IMR-90 (cell line): ENCODE measurements around the gene LTBP1. TPM values are rescaled to one million over a fixed set of nuclear protein-coding genes. Genes with fewer than 3 reads are reported as not detected.

Experiments
- ATAC-seq: fragments of 200-7000 bp; cut with Tn5 transposase; 2 replicates; pipeline ENCODE4 v1.9.1; 2020; ENCODE audit warnings: low read depth, mild to moderate bottlenecking, moderate library complexity
- BruUV-seq: library from RNA; stranded (reverse); fragments of 400-500 nt; replicated peaks from 2 replicates; lab custom pipeline; 2021; lab: Mats Ljungman, UMichigan
- CTCF ChIA-PET: fragments of 300-600 bp; formaldehyde crosslinking; extraction: SDS; loops from one replicate; lab custom pipeline; 2021; ENCODE audit warnings: antibody characterized with exemption; lab: Yijun Ruan, JAX
- POLR2A ChIA-PET: fragments of 300-600 bp; sonication (Branson Sonifier 250); formaldehyde crosslinking; loops from one replicate; lab custom pipeline; 2022; ENCODE audit warnings: antibody characterized with exemption; ENCODE audit not compliant: unreplicated experiment; lab: Charles Lee
- DNase-seq: peaks from one replicate; pipeline ENCODE4 v3.0.0; 2013
- H2AFZ ChIP-seq: replicated peaks from 2 replicates; pipeline ENCODE3; 2013; ENCODE audit warnings: low read length, mild to moderate bottlenecking; ENCODE audit not compliant: poor library complexity
- H2AK5ac ChIP-seq: 2 replicates; pipeline ENCODE4 v1.6.1; 2013; ENCODE audit warnings: low read depth, low read length, inconsistent platforms
- H2AK9ac ChIP-seq: replicated peaks from 2 replicates; pipeline ENCODE3; 2013; ENCODE audit warnings: mild to moderate bottlenecking, low read depth, low read length, moderate library complexity; ENCODE audit not compliant: poor library complexity
- H2BK120ac ChIP-seq: 2 replicates; pipeline ENCODE4 v1.6.1; 2013; ENCODE audit warnings: low read depth, low read length, inconsistent platforms
- H2BK15ac ChIP-seq: 3 replicates; pipeline ENCODE4 v1.6.1; 2013; ENCODE audit warnings: low read depth, low read length, inconsistent platforms
- H2BK20ac ChIP-seq: 2 replicates; pipeline ENCODE4 v1.6.1; 2013; ENCODE audit warnings: low read depth, mild to moderate bottlenecking, inconsistent platforms, low read length, moderate library complexity
- H2BK5ac ChIP-seq: 2 replicates; pipeline ENCODE4 v1.6.1; 2013; ENCODE audit warnings: mild to moderate bottlenecking, low read depth, low read length, inconsistent platforms; ENCODE audit not compliant: poor library complexity, severe bottlenecking
- H3K14ac ChIP-seq: replicated peaks from 2 replicates; pipeline ENCODE4 v1.6.1; 2013; ENCODE audit warnings: low read depth, low read length, inconsistent platforms
- H3K18ac ChIP-seq: 2 replicates; pipeline ENCODE4 v1.6.1; 2013; ENCODE audit warnings: low read depth, low read length, control low read depth
- H3K23ac ChIP-seq: 2 replicates; pipeline ENCODE4 v1.6.1; 2013; ENCODE audit warnings: low read depth, low read length, inconsistent platforms
- H3K27ac ChIP-seq: 2 replicates; pipeline ENCODE4 v1.5.1; 2013; ENCODE audit warnings: mild to moderate bottlenecking, control low read depth, low read length; ENCODE audit not compliant: insufficient read depth
- H3K27me3 ChIP-seq: 2 replicates; pipeline ENCODE4 v1.6.1; 2013; ENCODE audit warnings: low read length; ENCODE audit not compliant: control insufficient read depth, insufficient read depth
- H3K36me3 ChIP-seq: 2 replicates; pipeline ENCODE4 v1.6.1; 2013; ENCODE audit warnings: low read length, mixed read lengths; ENCODE audit not compliant: control insufficient read depth, insufficient read depth
- H3K4ac ChIP-seq: 2 replicates; pipeline ENCODE4 v1.6.1; 2013; ENCODE audit warnings: low read depth, low read length, inconsistent platforms
- H3K4me1 ChIP-seq: 2 replicates; pipeline ENCODE4 v1.6.1; 2013; ENCODE audit warnings: low read length, mixed read lengths; ENCODE audit not compliant: control insufficient read depth, insufficient read depth
- H3K4me2 ChIP-seq: 2 replicates; pipeline ENCODE4 v1.6.1; 2013; ENCODE audit warnings: low read depth, mild to moderate bottlenecking, control low read depth, low read length, moderate library complexity
- H3K4me3 ChIP-seq: 2 replicates; pipeline ENCODE4 v1.5.1; 2013; ENCODE audit warnings: low read depth, mild to moderate bottlenecking, control low read depth, low read length, moderate library complexity; ENCODE audit not compliant: insufficient read depth
- H3K56ac ChIP-seq: 2 replicates; pipeline ENCODE4 v1.6.1; 2013; ENCODE audit warnings: low read length, inconsistent platforms; ENCODE audit not compliant: insufficient read depth; ENCODE audit errors: extremely low read depth
- H3K79me1 ChIP-seq, 2 experiments: 2 replicates each; pipeline ENCODE4 v1.6.1; 2013; ENCODE audit warnings: low read length in 2 of 2, inconsistent platforms in 1 of 2, low read depth in 1 of 2
- H3K9ac ChIP-seq: 2 replicates; pipeline ENCODE4 v1.6.1; 2013; ENCODE audit warnings: low read depth, low read length, control low read depth
- H3K9me1 ChIP-seq: 2 replicates; pipeline ENCODE4 v1.6.1; 2013; ENCODE audit warnings: low read length, inconsistent platforms; ENCODE audit not compliant: insufficient read depth
- H3K9me3 ChIP-seq: 2 replicates; pipeline ENCODE4 v1.6.1; 2013; ENCODE audit warnings: low read length; ENCODE audit not compliant: control insufficient read depth, insufficient read depth
- H4K20me1 ChIP-seq: 2 replicates; pipeline ENCODE4 v1.6.1; 2013; ENCODE audit warnings: low read length, inconsistent platforms; ENCODE audit not compliant: insufficient read depth
- H4K5ac ChIP-seq: 2 replicates; pipeline ENCODE4 v1.6.1; 2013; ENCODE audit warnings: mild to moderate bottlenecking, low read depth, low read length, control low read depth
- H4K8ac ChIP-seq, 2 experiments: 2 replicates each; pipeline ENCODE4 v1.6.1; 2013; ENCODE audit warnings: low read depth in 2 of 2, low read length in 2 of 2, control low read depth in 1 of 2, inconsistent platforms in 1 of 2
- H4K91ac ChIP-seq: 2 replicates; pipeline ENCODE4 v1.6.1; 2013; ENCODE audit warnings: low read depth, low read length, inconsistent platforms; ENCODE audit not compliant: insufficient read depth
- BHLHE40 ChIP-seq: fragments of 150-350 bp; IDR thresholded peaks from 2 replicates; pipeline ENCODE4 v1.6.1; 2016; ENCODE audit warnings: mild to moderate bottlenecking, low read depth, low read length
- CEBPB ChIP-seq: IDR thresholded peaks from 2 replicates; pipeline ENCODE4 v1.6.1; 2012; ENCODE audit warnings: low read depth, low read length, improper control_type of control experiment
- CHD1 ChIP-seq: IDR thresholded peaks from 2 replicates; pipeline ENCODE4 v1.6.1; 2012; ENCODE audit warnings: low read depth, low read length, improper control_type of control experiment
- CTCF ChIP-seq: conservative IDR thresholded peaks from 2 replicates; pipeline ENCODE4 v1.5.1; 2012; ENCODE audit warnings: mild to moderate bottlenecking, low read depth, low read length, improper control_type of control experiment
- FOS ChIP-seq: fragments of 150-350 bp; IDR thresholded peaks from 2 replicates; pipeline ENCODE4 v1.6.1; 2016; ENCODE audit warnings: low read depth, low read length
- MAFK ChIP-seq: IDR thresholded peaks from 2 replicates; pipeline ENCODE4 v1.6.1; 2012; ENCODE audit warnings: low read depth, low read length, improper control_type of control experiment
- MAZ ChIP-seq: IDR thresholded peaks from 2 replicates; pipeline ENCODE4 v1.6.1; 2012; ENCODE audit warnings: low read depth, mild to moderate bottlenecking, low read length, improper control_type of control experiment, moderate library complexity, borderline replicate concordance
- MXI1 ChIP-seq: IDR thresholded peaks from 2 replicates; pipeline ENCODE4 v1.6.1; 2012; ENCODE audit warnings: low read depth, mild to moderate bottlenecking, low read length, moderate library complexity, borderline replicate concordance
- NFE2L2 ChIP-seq: fragments of 150-350 bp; IDR thresholded peaks from 2 replicates; pipeline ENCODE4 v1.6.1; 2016; ENCODE audit warnings: low read depth, mild to moderate bottlenecking, low read length
- POLR2A ChIP-seq: IDR thresholded peaks from 2 replicates; pipeline ENCODE4 v1.6.1; 2012; ENCODE audit warnings: mild to moderate bottlenecking, low read depth, low read length
- RAD21 ChIP-seq: IDR thresholded peaks from 2 replicates; pipeline ENCODE4 v1.6.1; 2012; ENCODE audit warnings: low read length, improper control_type of control experiment
- RCOR1 ChIP-seq: IDR thresholded peaks from 2 replicates; pipeline ENCODE4 v1.6.1; 2012; ENCODE audit warnings: mild to moderate bottlenecking, low read length, improper control_type of control experiment; ENCODE audit not compliant: insufficient replicate concordance
- RFX5 ChIP-seq: IDR thresholded peaks from 2 replicates; pipeline ENCODE4 v1.8.0; 2012; ENCODE audit warnings: low read depth, mild to moderate bottlenecking, low read length, moderate library complexity
- WGBS, 2 experiments: methylation state at CpG; one replicate each; pipeline versions ENCODE4 v1.1.5 to v1.1.7; 2013; ENCODE audit warnings: missing lambda C conversion rate in 2 of 2; ENCODE audit not compliant: insufficient read length in 1 of 2; ENCODE audit errors: extremely low coverage in 2 of 2; 5-methylcytosine and 5-hydroxymethylcytosine counted together
- dilution Hi-C: fragments of 300-500 bp; cut with HindIII; formaldehyde crosslinking; loops from one replicate; pipeline ENCODE4 v1.14.3; 2018; ENCODE audit warnings: low sequenced_read_pairs; ENCODE audit not compliant: unreplicated experiment
- in situ Hi-C: fragments of 300-500 bp; cut with MboI; formaldehyde crosslinking; loops from 3 replicates; pipeline ENCODE4 v1.14.3; 2019; ENCODE audit warnings: low sequenced_read_pairs, inconsistent platforms, mixed read lengths
- intact Hi-C: fragments of 100-400 bp; cut with micrococcal nuclease; formaldehyde crosslinking; loops from 2 replicates; pipeline ENCODE4 v1.10.0; 2022
- polyA plus RNA-seq, 3 experiments: library from polyadenylated mRNA; depleted of rRNA; stranded (reverse); fragments of >200 nt; gene quantifications; 2 replicates each; pipeline ENCODE4 v1.2.3, GENCODE V29; 2012; ENCODE audit warnings: low replicate concordance in 1 of 3
- total RNA-seq: library from RNA; depleted of rRNA; stranded (reverse); fragments of >200 nt; gene quantifications from 2 replicates; pipeline ENCODE4 v1.2.3, GENCODE V29; 2012
- TF ChIP-seq, protein P1 (sequence below): fragments of 150-350 bp; IDR thresholded peaks from 2 replicates; pipeline ENCODE4 v1.6.1; 2016; ENCODE audit warnings: low read depth, mild to moderate bottlenecking, low read length, moderate library complexity, borderline replicate concordance
- TF ChIP-seq, protein P2 (sequence below): fragments of 150-350 bp; IDR thresholded peaks from 2 replicates; pipeline ENCODE4 v1.6.1; 2017; ENCODE audit warnings: mild to moderate bottlenecking, antibody characterized with exemption, low read length, low read depth

The LTBP1 gene
- total and polyA plus RNA-seq, 2 of the 4 experiments (the other 2 are of a cell fraction), result 235 to 326 TPM

DNA sequence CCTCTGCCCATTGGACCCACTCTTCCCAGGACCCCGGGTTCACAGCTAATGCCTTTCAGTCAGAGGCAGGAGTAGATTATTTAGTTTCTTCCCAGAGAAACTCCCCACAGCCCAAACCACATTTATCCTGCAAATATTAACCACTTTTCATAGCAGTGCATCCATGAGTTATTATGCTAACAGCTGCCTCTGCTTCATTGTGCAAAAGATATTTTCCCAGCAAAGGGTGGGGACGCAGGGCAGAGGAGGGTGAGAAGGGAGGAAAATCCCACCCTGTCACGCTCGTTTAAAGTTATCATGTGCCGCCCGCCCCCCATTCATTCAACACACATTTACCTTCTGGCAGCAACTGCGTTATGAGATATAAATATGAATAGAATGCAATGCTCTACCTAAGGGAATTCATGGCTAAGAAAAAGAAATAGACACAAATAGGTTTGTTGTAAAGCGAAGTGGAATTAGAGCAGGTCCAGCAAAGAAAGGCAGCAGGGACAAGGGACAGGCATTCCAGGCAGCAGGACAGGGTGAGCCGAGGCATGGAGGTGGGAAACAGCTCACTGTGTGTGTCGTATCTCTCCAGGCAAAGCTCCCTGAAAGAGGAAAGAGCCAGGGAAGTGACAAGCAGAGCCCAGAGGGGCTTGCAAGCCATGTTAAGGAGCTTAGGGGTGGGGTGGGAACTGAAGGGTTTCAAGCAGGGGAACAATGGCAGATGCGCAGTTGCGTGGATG, 46.3 kb upstream of the LTBP1 start:
- Histone ChIP-seq H3K4me2 (0 out of 2 replicates have a peak overlapping the region, but pooled peaks have one; percentile 23), H2AK5ac (no peak overlapping the region), H4K5ac (no peak overlapping the region), H2BK5ac (no peak overlapping the region), H3K56ac (no peak overlapping the region), H2BK15ac (no peak overlapping the region), H3K18ac (no peak overlapping the region), H3K23ac (no peak overlapping the region), H3K9ac (no peak overlapping the region), H4K20me1 (no peaks in the 10 kb centered on the region), H3K4me3 (no peak overlapping the region), H3K9me1 (0 out of 2 replicates have a peak, but pooled peaks cover 4% of the 10 kb centered on the region), H2BK120ac (no peak overlapping the region), H2BK20ac (no peak overlapping the region), H4K8ac (no peak overlapping the region), H3K79me1 (no peaks in the 10 kb centered on the region), H4K91ac (no peak overlapping the region), H3K14ac (no peak overlapping the region), H2AFZ (peak overlapping the region; percentile 62), H2AK9ac (no peak overlapping the region), H3K4ac (no peak overlapping the region), H3K36me3 (no peaks in the 10 kb centered on the region), H3K27me3 (peaks cover 21% of the 10 kb centered on the region), H3K27ac (no peak overlapping the region), H3K4me1 (peaks cover 2% of the 10 kb centered on the region; the same call in 1 of the 2 replicates), H3K9me3 (peaks cover 4% of the 10 kb centered on the region; the same call in 1 of the 2 replicates)
- ATAC-seq (no peak), DNase-seq (no peak)
- ChIA-PET POLR2A (no interaction called here), CTCF (interaction anchor here (1.0 to 1.7 kb wide), 3 partner anchors 10 to 133 kb away, joined by 3 to 4 read pairs (median 3); no protein-coding TSS in a partner anchor)
- WGBS, 2 experiments, result 76% methylated on average over 4 of the region's 12 CpGs; no CpG with 5 or more reads in 1 of the 2 experiments
- BruUV-seq, result no TSS peak
- in situ Hi-C loops, result no loop called here
- TF ChIP-seq CTCF (no peak), MAZ (no peak), CHD1 (no peak), BHLHE40 (no peak), FOS (no peak), MXI1 (no peak), NFE2L2 (no peak), CEBPB (no peak), RAD21 (no peak), MAFK (no peak), POLR2A (no peak), RFX5 (no peak), RCOR1 (no peak)
- TF ChIP-seq, protein P1, sequence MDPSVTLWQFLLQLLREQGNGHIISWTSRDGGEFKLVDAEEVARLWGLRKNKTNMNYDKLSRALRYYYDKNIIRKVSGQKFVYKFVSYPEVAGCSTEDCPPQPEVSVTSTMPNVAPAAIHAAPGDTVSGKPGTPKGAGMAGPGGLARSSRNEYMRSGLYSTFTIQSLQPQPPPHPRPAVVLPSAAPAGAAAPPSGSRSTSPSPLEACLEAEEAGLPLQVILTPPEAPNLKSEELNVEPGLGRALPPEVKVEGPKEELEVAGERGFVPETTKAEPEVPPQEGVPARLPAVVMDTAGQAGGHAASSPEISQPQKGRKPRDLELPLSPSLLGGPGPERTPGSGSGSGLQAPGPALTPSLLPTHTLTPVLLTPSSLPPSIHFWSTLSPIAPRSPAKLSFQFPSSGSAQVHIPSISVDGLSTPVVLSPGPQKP, result no peak
- TF ChIP-seq, protein P2, sequence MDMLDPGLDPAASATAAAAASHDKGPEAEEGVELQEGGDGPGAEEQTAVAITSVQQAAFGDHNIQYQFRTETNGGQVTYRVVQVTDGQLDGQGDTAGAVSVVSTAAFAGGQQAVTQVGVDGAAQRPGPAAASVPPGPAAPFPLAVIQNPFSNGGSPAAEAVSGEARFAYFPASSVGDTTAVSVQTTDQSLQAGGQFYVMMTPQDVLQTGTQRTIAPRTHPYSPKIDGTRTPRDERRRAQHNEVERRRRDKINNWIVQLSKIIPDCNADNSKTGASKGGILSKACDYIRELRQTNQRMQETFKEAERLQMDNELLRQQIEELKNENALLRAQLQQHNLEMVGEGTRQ, result no peak
- dilution Hi-C loops, result no loop called here
- intact Hi-C loops, result no loop called here
